Transverse colon (tissue), 4 donors: ENCODE results near the gene SPDYE17. TPM values are rescaled to one million over a fixed set of nuclear protein-coding genes. Genes with fewer than 3 reads are reported as not detected.
"Not testable (repeated sequence)": the region's sequence is repeated elsewhere in the genome, so short reads cannot be mapped to it uniquely, and the experiment has no call there.

Experiments used
- DNase-seq: peaks from one replicate; pipeline ENCODE4 v3.0.0-alpha.2; 2019
- H3K27ac ChIP-seq, 4 donors: fragments of 200-600 bp; sonication (generic); 2 replicates each; pipeline ENCODE4 v1.5.1; 2016 to 2018; ENCODE audit warnings: inconsistent platforms in 4 of 4
- H3K27me3 ChIP-seq: fragments of 200-600 bp; sonication (generic); 2 replicates; pipeline ENCODE4 v1.5.1; 2017; ENCODE audit warnings: inconsistent platforms
- H3K36me3 ChIP-seq, 4 donors: fragments of 200-600 bp; sonication (generic); 2 replicates each; pipeline ENCODE4 v1.5.1; 2017 to 2019; ENCODE audit warnings: inconsistent platforms in 4 of 4
- H3K4me1 ChIP-seq, 4 donors: fragments of 200-600 bp; sonication (generic); 2 replicates each; pipeline ENCODE4 v1.5.1; 2017 to 2020; ENCODE audit warnings: inconsistent platforms in 4 of 4
- H3K4me3 ChIP-seq, 4 donors: fragments of 200-600 bp; sonication (generic); 1 replicate in 1 of 4; 2 replicates in 3 of 4; pipeline versions ENCODE4 v1.5.1 to v1.6.1; 2017 to 2019; ENCODE audit warnings: inconsistent platforms in 4 of 4
- H3K9me3 ChIP-seq, 2 donors: fragments of 200-600 bp; sonication (generic); 2 replicates each; pipeline ENCODE4 v1.5.1; 2017 to 2019; ENCODE audit warnings: inconsistent platforms in 2 of 2
- WGBS, 2 donors: methylation state at CpG; one replicate each; pipeline ENCODE4 v1.1.5; 2018; ENCODE audit warnings: low coverage in 1 of 2; 5-methylcytosine and 5-hydroxymethylcytosine counted together
- in situ Hi-C, 4 donors: fragments of 200-750 bp; cut with MboI; loops; one replicate each; pipeline versions ENCODE4 v1.15.0 to v1.15.1; 2017; ENCODE audit warnings: low sequenced_read_pairs in 3 of 4, low pct_ligation_motif_present in 1 of 4, low pct_unique_long_range_greater_than_20kb in 1 of 4
- intact Hi-C: fragments of 100-400 bp; cut with DNase I; formaldehyde crosslinking; loops from one replicate; pipeline ENCODE4 v1.15.1; 2023; ENCODE audit warnings: low total_unique reads
- total RNA-seq, 4 donors: library from RNA; depleted of rRNA; stranded (reverse); fragments of >200 nt; gene quantifications; one replicate each; pipeline ENCODE4 v1.1.0, GENCODE V29; 2016

SPDYE17 gene
- total RNA-seq, 4 donors from 2014 or later = not detected

DNA sequence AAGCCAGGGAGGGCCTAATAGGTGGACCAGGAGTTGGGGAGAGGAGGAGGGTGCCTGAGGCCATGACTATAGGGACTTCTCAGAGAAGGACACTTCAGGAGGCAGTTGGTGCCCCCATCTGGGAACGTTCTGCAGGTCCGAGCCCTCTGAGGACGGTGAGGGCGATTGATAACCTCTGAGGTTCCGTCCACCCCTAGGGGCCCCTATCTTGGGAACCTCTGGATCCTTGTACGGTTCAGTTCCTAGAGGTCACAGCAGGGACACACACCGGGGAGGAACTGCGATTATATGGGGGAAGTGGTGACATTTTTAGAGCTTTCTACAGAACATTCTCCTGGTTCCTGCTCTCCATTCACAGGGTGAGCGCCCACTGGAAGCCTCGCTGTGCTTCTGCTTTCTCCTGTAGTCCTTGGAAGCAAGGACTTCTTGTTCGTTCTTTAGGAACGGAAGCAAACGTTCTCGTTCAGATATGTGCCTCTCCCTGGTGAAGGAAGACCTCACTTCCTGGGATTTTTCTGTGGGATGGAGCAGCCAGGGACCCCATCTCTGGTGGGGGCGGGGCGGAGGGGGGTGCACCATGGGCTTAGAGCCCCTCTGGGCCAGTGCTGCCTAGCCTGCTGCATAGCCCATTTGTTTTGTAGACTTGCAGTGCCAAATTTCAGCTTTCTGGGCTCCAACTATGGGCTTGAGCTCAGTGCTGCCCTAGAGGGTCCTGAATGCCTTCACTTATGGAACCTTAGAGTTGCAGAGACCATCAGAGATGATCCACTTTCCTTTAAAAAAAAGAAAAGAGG is 46.0 kb downstream of the SPDYE17 start:
- H3K4me1 ChIP-seq, H3K4me3 ChIP-seq, H3K36me3 ChIP-seq, intact Hi-C loops, H3K9me3 ChIP-seq, in situ Hi-C loops, H3K27ac ChIP-seq, H3K27me3 ChIP-seq, DNase-seq: not testable (repeated sequence)
- 88% methylated on average over 8 of the region's 16 CpGs; no CpG with 5 or more reads in 1 of the 2 donors for WGBS, 2 donors

DNA sequence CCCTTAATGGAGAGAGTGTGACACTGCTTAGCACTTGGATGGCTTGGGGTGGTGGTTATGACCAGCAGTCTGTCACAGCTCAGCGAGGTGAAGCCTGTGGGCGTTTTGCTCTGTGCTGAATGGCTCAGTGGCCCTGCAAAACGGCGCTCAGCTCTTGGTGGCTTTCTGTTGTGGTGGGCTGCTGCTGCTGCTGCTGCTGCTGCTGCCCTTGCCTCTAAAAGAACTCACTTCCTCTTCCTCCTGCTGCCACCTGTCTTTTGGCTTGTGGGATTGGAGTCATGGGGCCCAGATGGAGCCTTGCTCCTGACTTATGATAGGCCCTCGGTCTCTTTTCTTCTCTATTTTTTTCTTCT is 47.4 kb downstream of the SPDYE17 start:
- DNase-seq, H3K4me1 ChIP-seq, H3K4me3 ChIP-seq, H3K9me3 ChIP-seq, H3K27ac ChIP-seq, intact Hi-C loops, H3K27me3 ChIP-seq, H3K36me3 ChIP-seq, in situ Hi-C loops: not testable (repeated sequence)
- no CpG with 5 or more reads among the region's 5 CpGs for WGBS, 2 donors

DNA sequence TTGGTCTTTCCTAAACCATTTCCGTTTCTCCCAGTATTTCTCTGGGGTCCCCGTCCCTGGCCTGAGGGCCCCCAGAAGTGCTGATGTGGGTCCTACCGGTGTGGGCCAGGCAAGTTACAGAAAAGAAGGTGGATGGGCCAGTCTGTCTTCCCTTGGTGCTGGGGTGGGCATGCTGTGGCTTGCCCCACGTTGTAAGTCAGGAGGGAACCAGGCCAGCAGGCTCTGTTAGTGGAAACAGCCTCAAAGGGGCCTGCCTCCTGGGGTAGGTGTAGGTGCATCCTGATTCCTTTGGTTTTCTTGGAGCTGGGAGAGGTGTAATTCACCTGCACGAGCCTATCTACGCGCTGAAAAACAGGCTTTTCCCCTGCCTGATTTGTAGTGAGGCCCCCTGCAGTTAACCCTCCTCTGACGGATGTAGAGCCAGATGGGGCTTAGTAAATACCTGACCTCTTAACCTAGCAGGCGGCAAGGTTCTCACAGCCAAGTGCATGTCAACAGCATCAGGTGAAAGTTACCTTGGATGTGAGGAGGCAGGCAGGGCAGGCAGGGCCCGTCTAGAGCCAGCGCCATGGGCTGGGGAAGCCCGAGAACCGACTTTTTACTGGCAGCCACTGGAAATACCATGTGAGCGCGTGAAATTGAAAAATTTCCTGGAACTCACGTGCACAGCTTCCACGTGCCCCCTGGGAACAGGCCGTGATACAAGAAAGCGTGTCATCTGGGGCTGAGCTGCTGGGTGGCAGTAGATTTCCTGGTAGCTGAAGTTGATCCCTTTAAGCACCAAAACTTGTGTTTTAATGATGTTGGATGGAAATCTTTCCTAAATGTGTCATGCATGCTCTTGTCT is 48.0 kb downstream of the SPDYE17 start:
- H3K36me3 ChIP-seq, H3K4me1 ChIP-seq, H3K27me3 ChIP-seq, intact Hi-C loops, H3K4me3 ChIP-seq, H3K9me3 ChIP-seq, DNase-seq, in situ Hi-C loops, H3K27ac ChIP-seq: not testable (repeated sequence)
- no CpG with 5 or more reads among the region's 19 CpGs for WGBS, 2 donors

DNA sequence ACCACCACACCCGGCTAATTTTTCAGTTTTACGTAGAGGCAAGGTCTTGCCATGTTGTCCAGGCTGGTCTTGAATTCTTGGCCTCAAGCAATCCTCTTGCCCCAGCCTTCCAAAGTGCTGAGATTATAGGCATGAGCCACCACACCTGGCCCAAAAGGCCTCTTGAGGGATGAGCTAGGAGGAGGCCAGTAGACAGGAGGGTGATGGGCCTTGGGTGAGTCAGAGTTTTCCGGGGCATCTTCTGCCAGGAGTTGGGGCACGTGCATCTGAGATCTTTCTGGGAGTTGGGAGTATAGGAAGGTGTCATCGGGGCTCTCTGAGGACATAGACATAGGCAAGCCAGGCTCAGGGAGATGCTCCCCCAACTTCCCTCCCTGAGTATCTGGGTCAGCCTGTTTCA is 48.8 kb downstream of the SPDYE17 start:
- in situ Hi-C loops, H3K36me3 ChIP-seq, intact Hi-C loops, H3K27me3 ChIP-seq, H3K27ac ChIP-seq, H3K4me1 ChIP-seq, H3K4me3 ChIP-seq, DNase-seq, H3K9me3 ChIP-seq: not testable (repeated sequence)
- 83% methylated on average over 1 of the region's 5 CpGs; no CpG with 5 or more reads in 1 of the 2 donors for WGBS, 2 donors

DNA sequence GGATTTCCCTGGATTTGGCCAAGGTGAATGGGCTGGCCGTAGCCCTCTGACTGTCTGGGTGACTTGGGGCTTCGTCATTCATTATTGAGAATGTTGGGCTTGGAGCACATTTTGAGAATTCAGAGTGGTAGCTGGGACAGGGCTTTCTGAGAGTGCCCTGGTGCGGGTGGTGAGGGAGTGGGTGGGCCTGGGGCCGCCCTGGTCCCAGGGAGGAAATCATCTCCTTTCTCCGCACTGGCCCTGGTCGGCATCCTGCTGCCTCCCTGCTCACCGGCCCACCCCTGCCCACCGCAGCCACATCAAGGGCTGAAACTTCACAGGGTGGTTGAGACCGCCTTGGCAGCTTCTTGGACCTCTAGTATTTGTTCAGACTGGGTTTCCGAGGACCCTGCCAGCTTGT is 49.7 kb downstream of the SPDYE17 start:
- DNase-seq, H3K4me1 ChIP-seq, H3K27ac ChIP-seq, H3K9me3 ChIP-seq, intact Hi-C loops, H3K27me3 ChIP-seq, in situ Hi-C loops, H3K4me3 ChIP-seq, H3K36me3 ChIP-seq: not testable (repeated sequence)
- WGBS, 2 donors = no CpG with 5 or more reads among the region's 10 CpGs

DNA sequence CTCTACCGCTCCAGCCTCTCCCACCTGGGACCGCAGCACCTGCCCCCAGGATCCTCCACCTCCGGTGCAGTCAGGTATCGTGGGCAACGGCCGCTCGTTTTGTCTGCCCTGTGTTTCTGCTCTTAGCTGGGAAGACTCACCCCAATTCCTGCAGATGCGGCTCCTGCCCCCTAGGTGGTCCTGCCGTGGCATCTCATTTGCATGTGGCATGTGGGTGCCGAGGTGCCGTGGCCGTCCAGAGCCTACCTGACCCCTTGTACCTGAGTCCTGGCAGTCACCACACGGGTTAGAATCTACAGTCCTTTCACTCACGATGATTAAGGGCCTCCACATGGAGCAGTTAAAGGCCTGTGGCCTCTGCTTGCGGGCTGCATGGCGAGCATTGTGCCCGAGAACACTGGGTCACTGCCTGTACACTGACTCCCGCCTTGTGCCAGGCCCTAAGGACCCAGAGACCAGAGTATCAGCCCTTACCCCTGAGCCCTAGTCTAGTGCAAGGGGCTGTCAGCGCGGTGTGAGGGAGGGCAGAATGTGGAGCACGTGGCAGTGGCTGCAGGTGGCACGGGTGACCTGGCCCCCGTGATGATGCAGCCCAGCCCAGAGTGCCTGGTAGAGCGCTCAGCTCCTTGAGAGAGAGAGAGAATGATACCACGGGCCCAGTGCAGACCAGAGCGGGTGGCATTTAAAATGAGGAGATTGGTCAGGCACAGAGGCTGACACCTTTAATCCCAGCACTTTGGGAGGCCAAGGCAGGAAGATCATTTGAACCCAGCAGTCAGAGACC is 50.8 kb downstream of the SPDYE17 start:
- intact Hi-C loops, DNase-seq: not testable (repeated sequence)

DNA sequence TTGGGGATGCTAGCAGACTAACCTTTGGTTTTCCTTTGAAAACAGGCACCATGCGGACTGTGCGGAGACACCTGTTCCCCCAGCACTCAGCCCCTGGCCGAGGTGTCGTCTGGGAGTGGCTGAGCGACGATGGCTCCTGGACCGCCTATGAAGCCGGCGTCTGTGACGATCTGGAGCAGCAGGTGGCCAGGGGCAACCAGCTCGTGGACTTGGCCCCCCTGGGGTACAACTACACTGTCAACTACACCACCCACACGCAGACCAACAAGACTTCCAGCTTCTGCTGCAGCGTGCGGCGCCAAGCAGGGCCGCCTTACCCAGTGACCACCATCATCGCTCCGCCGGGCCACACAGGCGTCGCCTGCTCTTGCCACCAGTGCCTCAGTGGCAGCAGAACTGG is 51.6 kb downstream of the SPDYE17 start:
- H3K4me1 ChIP-seq, H3K9me3 ChIP-seq, in situ Hi-C loops, H3K27ac ChIP-seq, H3K27me3 ChIP-seq, H3K36me3 ChIP-seq, intact Hi-C loops, H3K4me3 ChIP-seq, DNase-seq: not testable (repeated sequence)
- WGBS, 2 donors = 96% methylated on average over 21 of the region's 21 CpGs; no CpG with 5 or more reads in 1 of the 2 donors

More for the DNA sequence above, 50.8 kb downstream of the SPDYE17 start:
- H3K4me1 ChIP-seq, H3K4me3 ChIP-seq, in situ Hi-C loops, H3K27ac ChIP-seq, H3K36me3 ChIP-seq, H3K9me3 ChIP-seq, H3K27me3 ChIP-seq: not testable (repeated sequence)
- 98% methylated on average over 8 of the region's 26 CpGs; no CpG with 5 or more reads in 1 of the 2 donors for WGBS, 2 donors

DNA sequence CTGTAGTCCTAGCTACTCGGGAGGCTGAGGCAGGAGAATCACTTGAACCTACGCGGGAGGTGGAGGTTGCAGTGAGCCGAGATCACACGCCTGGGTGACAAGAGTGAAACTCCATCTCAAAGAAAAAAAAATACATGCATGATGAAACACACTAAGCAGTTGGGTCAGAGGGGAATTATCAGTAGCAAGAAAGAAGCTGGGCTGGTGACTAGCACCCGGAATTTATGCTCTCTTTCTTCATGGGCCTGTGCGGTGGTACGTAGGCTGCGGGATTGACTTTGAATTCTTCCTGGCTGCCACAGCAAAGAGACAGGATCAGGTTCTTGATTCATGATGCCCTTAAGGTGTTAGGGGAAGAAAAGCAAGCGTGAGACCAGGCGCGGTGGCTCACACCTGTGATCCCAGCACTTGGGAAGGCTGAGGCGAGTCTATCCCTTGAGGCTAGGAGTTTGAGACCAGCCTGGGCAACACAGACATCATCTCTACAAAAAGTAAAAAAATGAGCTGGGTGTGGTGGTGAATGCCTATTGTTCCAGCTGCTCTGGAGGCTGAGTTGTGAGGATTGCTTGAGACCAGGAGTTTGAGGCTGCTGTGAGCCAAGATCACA is 54.3 kb downstream of the SPDYE17 start:
- DNase-seq, H3K9me3 ChIP-seq, H3K4me1 ChIP-seq, H3K27me3 ChIP-seq, intact Hi-C loops, H3K4me3 ChIP-seq, H3K27ac ChIP-seq, H3K36me3 ChIP-seq, in situ Hi-C loops: not testable (repeated sequence)
- 97% methylated on average over 4 of the region's 13 CpGs; no CpG with 5 or more reads in 1 of the 2 donors for WGBS, 2 donors

DNA sequence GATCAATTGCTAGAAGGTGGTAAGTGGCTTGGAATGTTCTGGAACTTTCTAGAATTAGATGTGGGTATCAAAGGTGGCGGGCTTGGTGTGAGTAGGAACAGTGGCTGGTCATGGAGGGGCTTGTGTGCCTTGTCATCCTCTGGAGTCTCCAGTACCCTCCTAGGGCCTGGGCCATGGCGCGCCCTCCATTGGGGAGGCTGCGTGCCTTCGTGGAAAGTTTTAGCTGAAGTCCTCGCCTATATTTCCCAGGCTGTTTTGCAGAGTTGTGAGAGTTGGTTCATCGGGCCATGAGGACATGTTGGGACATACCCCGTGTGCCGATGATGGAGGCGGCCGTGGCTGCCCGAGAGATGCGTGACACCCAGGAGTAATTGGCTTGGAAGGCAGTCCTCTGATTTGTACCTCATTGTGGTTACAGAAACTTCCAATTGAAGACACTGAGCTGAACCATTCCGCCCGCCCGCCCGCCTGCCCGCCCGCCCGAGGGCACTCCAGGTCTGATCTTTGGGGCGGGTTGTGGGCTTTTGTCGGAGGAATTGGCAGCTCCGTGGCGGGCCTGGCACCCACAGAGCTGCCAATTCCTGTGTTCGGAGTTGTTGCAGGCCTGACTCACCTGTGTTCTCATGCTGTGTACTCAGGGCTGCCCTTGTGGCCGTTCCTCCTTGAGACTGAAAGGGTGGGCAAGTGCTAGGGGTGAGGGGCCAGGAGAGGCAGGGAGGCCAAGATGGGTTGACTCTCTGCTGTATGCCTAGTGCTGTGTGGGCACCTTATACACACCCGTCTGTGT is 57.2 kb downstream of the SPDYE17 start:
- H3K27me3 ChIP-seq, H3K9me3 ChIP-seq, H3K4me3 ChIP-seq, H3K36me3 ChIP-seq, in situ Hi-C loops, DNase-seq, H3K27ac ChIP-seq, intact Hi-C loops, H3K4me1 ChIP-seq: not testable (repeated sequence)
- 93% methylated on average over 16 of the region's 27 CpGs; no CpG with 5 or more reads in 1 of the 2 donors for WGBS, 2 donors
